Heart left ventricle (tissue), 13 donors: Measurements from ENCODE around the gene LIPC.

Experiments used
- POLR2A ChIP-seq, 2 donors: fragments of 450-650 bp; IDR thresholded peaks; one replicate each; pipeline ENCODE4 v1.6.1; 2017; ENCODE audit warnings: antibody characterized with exemption in 2 of 2, mild to moderate bottlenecking in 2 of 2, moderate library complexity in 2 of 2
- TF ChIP-seq, protein P1 (sequence below), 12 donors: fragments of 200-600 bp; sonication (generic) in 4 of 12; IDR thresholded peaks; one replicate each; pipeline versions ENCODE4 v1.5.0 to v1.8.0; 2018 to 2022; ENCODE audit warnings: antibody characterized with exemption in 12 of 12, mild to moderate bottlenecking in 5 of 12
- donor health status: ischemic (EF 13 %, LVEDD 7.1; RV severe dilation, severe dysfunction).
- donor health status: DM: no; HTN: yes; CAD: no.
- donor health status: DM: no; HTN: no; CAD: no.
- donor health status: ischemic (EF 25% LVEDD 6.9; RV normal size, moderate dysfunction).
- donor health status: ischemic (EF 25% LVEDD 5.7; RV mildly dilated, moderate dysfunction).
- donor health status: ischemic (EF 35%, LVEDD 5.7; RV mildly dilated, moderate dysfunction).
- donor health status: nonischemic (EF 11% LVEDD 7.7; RV severe dilation, severe dysfunction).
- donor health status: DM: yes; HTN: yes; CAD: no.
- donor health status: PGD.
- donor health status: ischemic (EF 29% LVEDD 5.4; RV normal size, mild dysfunction).
- donor health status: nonischemic (EF 23%, LVEDD 6.1; RV moderate dilation, normal function).

DNA sequence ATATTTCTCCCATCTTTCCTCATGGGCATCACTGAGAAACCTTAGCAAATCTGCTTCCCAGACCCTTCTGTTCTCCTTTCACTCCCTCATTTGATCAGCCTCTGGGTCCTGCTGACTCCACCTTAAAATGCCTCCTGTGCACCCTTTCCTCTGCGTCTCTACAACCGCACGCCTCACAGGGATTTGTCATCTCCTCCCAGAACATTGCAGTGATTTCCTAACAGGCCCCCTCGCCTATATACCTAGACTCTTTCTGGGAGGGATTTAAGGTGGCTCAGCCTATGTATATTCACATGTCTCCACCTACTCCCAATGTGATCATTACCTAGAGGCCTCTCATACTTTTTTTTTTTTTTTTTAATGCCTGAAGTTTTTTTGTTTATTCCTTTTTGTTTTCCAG, 69.2 kb downstream of the LIPC start:
- TF ChIP-seq, protein P1, sequence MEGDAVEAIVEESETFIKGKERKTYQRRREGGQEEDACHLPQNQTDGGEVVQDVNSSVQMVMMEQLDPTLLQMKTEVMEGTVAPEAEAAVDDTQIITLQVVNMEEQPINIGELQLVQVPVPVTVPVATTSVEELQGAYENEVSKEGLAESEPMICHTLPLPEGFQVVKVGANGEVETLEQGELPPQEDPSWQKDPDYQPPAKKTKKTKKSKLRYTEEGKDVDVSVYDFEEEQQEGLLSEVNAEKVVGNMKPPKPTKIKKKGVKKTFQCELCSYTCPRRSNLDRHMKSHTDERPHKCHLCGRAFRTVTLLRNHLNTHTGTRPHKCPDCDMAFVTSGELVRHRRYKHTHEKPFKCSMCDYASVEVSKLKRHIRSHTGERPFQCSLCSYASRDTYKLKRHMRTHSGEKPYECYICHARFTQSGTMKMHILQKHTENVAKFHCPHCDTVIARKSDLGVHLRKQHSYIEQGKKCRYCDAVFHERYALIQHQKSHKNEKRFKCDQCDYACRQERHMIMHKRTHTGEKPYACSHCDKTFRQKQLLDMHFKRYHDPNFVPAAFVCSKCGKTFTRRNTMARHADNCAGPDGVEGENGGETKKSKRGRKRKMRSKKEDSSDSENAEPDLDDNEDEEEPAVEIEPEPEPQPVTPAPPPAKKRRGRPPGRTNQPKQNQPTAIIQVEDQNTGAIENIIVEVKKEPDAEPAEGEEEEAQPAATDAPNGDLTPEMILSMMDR (IDR thresholded peaks at IDR 0.05) = no peak
- no peak for TF ChIP-seq POLR2A (IDR thresholded peaks at IDR 0.05)
